AG04450 (cell line): ENCODE results near the gene DNMT3A. TPM values are rescaled to one million over a fixed set of nuclear protein-coding genes. Genes with fewer than 3 reads are reported as not detected.

Experiments
- CTCF ChIA-PET: fragments of 300-600, 350-600 bp; formaldehyde crosslinking; extraction: SDS; loops from one replicate; lab custom pipeline; 2022; ENCODE audit warnings: antibody characterized with exemption, inconsistent platforms; lab: Charles Lee
- POLR2A ChIA-PET: fragments of 350-600 bp; formaldehyde crosslinking; extraction: SDS; loops from one replicate; lab custom pipeline; 2021; ENCODE audit warnings: antibody characterized with exemption, inconsistent platforms; lab: Yijun Ruan, JAX
- DNase-seq: peaks from one replicate; pipeline ENCODE4 v3.0.0-alpha.2; 2011; ENCODE audit warnings: low read depth, low spot score
- H3K27ac ChIP-seq: one replicate; pipeline ENCODE4 v1.5.1; 2012; ENCODE audit warnings: low read depth, low read length, control low read depth
- H3K27me3 ChIP-seq: one replicate; pipeline ENCODE4 v1.6.0; 2012; ENCODE audit warnings: low read length; ENCODE audit not compliant: control insufficient read depth, insufficient read depth
- H3K4me3 ChIP-seq: 2 replicates; pipeline ENCODE4 v1.5.1; 2011; ENCODE audit warnings: mild to moderate bottlenecking, low read depth, low read length, control low read depth
- H3K9me3 ChIP-seq: 2 replicates; pipeline ENCODE4 v1.5.1; 2012; ENCODE audit warnings: low read length; ENCODE audit not compliant: control insufficient read depth, insufficient read depth
- CTCF ChIP-seq: IDR thresholded peaks from 2 replicates; pipeline ENCODE4 v1.5.1; 2011; ENCODE audit warnings: low read depth, low read length, control low read depth, inconsistent platforms
- polyA plus RNA-seq: library from polyadenylated mRNA; depleted of rRNA; stranded (reverse); fragments of >200 nt; gene quantifications from 2 replicates; pipeline ENCODE4 v1.2.3, GENCODE V29; 2011

Gene DNMT3A
- polyA plus RNA-seq, 1 experiment = 4.1 TPM

GRCh38 chr2:25241452-25241851 lies 100.3 kb downstream of the DNMT3A start:
- no peak overlapping the region for H3K27ac ChIP-seq
- POLR2A ChIA-PET = no interaction called here
- CTCF ChIA-PET = interaction anchor here (2.7 kb wide), 1 partner anchor 13 kb away, joined by 15 read pairs; no protein-coding TSS in a partner anchor
- DNase-seq = no peak
- H3K27me3 ChIP-seq = no peaks in the 10 kb centered on the region
- no peaks in the 10 kb centered on the region for H3K9me3 ChIP-seq
- no peak overlapping the region for H3K4me3 ChIP-seq
- no peak for TF ChIP-seq CTCF

GRCh38 chr2:25240636-25241035 lies 101.1 kb downstream of the DNMT3A start:
- no peaks in the 10 kb centered on the region for H3K9me3 ChIP-seq
- no peak overlapping the region for H3K27ac ChIP-seq
- no peaks in the 10 kb centered on the region for H3K27me3 ChIP-seq
- H3K4me3 ChIP-seq = no peak overlapping the region
- ChIA-PET CTCF (no interaction called here), POLR2A (no interaction called here)
- TF ChIP-seq CTCF = no peak
- no peak for DNase-seq

- Histone ChIP-seq H3K4me3 (no peak overlapping the region), H3K9me3 (no peaks in the 10 kb centered on the region), H3K27me3 (no peaks in the 10 kb centered on the region), H3K27ac (no peak overlapping the region)
- CTCF ChIA-PET = interaction anchor here (1.5 kb wide), 1 partner anchor 9 kb away, joined by 7 read pairs; no protein-coding TSS in a partner anchor
- no peak for TF ChIP-seq CTCF
- POLR2A ChIA-PET = no interaction called here
- DNase-seq = no peak
Observed at GRCh38 chr2:25238920-25239319, 102.8 kb downstream of the DNMT3A start.

GRCh38 chr2:25237764-25238163 lies 104.0 kb downstream of the DNMT3A start:
- CTCF ChIA-PET = no interaction called here
- H3K4me3 ChIP-seq = no peak overlapping the region
- no peak for DNase-seq
- no peak overlapping the region for H3K27ac ChIP-seq
- POLR2A ChIA-PET = no interaction called here
- no peaks in the 10 kb centered on the region for H3K27me3 ChIP-seq
- no peaks in the 10 kb centered on the region for H3K9me3 ChIP-seq
- no peak for TF ChIP-seq CTCF

GRCh38 chr2:25236736-25237135 lies 105.0 kb downstream of the DNMT3A start:
- POLR2A ChIA-PET = no interaction called here
- H3K4me3 ChIP-seq = no peak overlapping the region
- TF ChIP-seq CTCF = no peak
- DNase-seq = no peak
- CTCF ChIA-PET = no interaction called here
- H3K9me3 ChIP-seq = no peaks in the 10 kb centered on the region
- no peaks in the 10 kb centered on the region for H3K27me3 ChIP-seq
- H3K27ac ChIP-seq = no peak overlapping the region
